HG02678 (cell line): ENCODE results near the gene TNK2.
"Not testable (repeated sequence)": the region's sequence is repeated elsewhere in the genome, so short reads cannot be mapped to it uniquely, and the experiment has no call there.

ENCODE experiments used
- ATAC-seq: cut with Tn5 transposase; IDR thresholded peaks from one replicate; pipeline ENCODE4 v1.9.1; 2021; ENCODE audit warnings: mild to moderate bottlenecking, moderate library complexity; ENCODE audit not compliant: unreplicated experiment

Gene TNK2

DNA sequence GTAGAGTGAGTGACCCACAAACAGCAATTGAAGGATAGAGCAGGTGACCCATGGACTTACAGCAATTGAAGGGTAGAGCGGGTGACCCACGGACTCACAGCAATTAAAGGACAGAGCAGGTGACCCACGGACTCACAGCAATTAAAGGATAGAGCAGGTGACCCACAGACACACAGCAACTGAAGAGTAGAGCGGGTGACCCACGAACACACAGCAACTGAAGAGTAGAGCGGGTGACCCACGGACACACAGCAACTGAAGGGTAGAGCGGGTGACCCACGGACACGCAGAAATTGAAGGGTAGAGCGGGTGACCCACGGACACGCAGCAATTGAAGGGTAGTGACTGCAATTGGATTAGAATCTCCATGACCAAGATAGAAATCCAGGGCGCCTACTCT, 9.8 kb upstream of the TNK2 start:
- ATAC-seq, result no peak

- ATAC-seq, result no peak
These were observed 8.6 kb upstream of the TNK2 start for GRCh38 chr3:195916991-195917390.

DNA sequence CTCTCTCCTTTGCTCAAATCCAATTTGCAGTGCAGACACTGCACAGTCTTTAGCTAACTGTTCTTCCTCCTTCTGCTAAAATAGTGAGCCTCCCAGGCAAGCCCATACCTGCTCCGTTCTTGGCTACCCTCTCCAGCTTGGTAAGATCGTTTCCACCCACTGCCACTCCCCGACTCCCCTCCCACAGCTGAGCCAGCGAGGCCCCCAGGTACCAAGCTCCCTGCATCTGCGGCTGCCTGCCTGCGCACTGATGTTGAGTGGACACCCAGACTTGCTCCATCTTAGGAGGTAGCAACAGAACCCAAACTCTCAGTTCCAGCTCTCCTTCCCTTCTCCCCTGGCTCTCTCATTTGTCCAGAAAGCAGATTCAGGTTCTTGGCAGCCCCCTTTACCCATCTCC, 7.9 kb upstream of the TNK2 start:
- no peak for ATAC-seq

GRCh38 chr3:195914648-195915473, 6.5 kb upstream of the TNK2 start:
- ATAC-seq, result peak; percentile 91

DNA sequence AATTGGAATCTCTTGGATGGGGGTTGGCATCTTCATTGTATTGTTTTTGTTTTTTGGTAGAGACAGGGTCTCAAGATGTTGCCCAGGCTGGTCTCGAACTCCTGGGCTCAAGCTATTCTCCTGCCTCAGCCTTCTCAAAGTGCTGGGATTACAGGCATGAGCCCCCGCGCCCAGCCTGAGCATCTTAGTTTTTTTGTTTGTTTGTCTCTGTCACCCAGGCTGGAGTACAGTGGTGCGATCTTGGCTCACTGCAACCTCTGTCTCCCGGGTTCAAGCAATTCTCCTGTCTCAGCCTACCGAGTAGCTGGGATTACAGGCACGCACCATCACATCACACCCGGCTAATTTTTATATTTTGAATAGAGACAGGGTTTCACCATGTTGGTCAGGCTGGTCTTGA, 5.8 kb upstream of the TNK2 start:
- not testable (repeated sequence) for ATAC-seq

GRCh38 chr3:195913382-195913781, 5.0 kb upstream of the TNK2 start:
- ATAC-seq, result no peak

DNA sequence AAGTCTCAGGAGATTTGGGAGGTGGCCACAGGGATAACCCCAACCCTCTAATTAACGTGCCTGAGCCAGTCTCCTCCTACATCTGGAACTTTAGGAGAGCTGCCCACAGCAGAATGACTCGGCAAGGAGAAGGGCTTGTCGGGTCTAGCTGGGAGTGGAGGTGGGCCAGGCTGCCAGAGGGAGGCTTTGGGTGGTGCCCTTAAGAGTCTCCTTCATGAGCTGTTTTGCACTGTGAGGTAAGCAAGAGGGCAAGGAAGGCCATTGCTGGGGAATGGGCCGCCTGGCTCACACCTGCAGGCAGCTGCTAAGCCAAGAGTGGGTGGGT, 3.6 kb upstream of the TNK2 start:
- no peak for ATAC-seq

DNA sequence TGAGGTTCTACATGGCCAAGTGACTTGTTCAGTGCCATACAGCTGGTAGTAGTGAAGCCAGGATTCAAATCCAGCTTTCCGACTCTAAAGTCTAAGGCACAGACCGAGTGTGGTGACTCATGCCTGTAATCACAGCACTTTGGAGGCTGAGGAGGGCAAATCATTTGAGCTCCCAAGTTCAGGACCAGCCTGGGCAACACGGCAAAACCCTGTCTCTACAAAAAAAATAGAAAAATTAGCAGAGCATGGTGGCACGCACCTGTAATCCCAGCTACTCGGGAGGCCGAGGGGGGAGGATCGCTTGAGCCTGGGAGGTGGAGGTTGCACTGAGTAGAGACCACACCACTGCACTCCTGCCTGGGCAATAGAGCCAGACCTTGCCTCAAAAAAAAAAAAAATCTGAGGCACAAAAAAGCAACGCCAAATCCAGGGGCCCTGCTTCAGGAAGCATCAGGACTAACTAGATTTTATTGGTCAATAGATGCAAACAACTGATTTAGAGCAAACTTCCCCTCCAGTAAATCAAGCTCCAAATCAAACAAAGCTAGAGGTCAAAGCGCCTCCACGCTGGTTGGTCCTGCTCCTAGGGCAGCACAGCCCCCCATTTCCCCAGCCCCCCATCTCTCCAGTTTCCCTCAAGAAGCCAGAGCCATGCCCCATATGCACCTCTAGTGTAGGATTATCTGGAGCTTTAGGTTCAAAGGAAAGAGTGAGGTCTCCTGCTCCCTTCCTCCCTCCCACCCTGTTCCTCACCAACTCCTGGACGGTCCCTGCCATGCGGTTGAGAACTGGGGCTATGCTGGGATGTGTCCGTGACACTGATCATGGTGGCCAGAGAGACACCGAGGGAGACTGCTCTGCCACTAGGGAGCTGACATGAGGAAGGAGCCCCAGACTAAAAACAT, 2.9 kb upstream of the TNK2 start:
- no peak for ATAC-seq

DNA sequence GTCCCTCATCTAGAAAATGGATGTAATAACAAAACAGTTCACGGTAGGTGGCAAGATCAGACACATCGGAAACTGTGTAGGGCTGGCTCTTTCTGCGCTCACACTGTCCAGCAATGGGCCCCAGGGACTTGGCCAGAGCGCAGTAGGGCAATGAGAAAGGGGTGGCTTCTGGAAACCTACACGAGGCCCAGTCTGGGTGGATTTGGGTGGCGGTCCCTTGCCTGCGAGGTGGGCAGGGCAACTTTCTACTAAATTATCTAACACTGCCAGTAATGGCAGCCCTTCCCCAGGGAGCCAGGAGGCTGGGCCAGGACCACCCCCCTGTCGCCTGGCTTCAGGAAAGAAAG, 2.1 kb upstream of the TNK2 start:
- ATAC-seq, result no peak

DNA sequence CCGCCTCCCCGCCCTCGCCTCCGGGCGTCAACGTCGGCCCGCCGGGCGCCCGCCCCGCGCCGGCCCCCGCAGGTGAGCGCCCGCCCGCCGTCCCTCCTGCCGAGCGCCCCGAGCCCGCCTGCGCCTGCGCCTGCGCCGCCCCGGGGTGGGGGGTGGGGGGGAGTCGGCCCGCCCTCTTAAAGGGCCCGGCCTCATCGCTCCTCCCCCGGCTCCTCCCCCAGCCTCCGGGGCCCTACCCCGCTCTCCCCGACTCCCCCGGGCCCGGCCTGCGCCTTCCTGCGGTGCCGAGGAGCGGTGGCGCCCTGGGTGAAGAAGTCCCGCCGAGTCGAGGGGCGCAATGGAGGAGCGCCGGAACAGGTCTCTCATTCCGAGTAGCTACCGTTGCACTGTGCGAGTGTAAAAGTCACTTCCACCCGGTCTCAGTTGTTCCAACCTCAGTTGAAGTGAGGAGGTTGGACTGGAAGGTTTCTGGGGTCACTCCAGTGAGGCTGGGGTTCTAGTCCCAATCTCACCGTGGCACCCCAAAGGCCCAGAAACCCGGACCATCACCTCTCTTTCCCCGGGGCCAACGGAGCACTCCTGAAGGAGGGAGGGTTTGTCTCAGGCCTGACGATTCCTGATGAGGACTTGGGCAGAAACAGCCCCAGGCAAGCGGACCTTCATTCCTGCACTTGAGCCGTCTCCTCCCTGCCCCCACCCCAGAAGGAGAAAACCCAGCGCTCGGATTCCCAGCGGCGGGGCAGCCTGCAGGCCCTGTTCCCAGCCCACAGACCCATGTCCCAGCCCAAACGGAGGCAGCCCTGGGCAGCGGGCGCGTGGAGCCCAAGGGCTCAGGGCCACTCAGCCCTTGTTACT, 1.5 kb upstream of the TNK2 start:
- peak; percentile 46 for ATAC-seq

GRCh38 chr3:195908694-195909581, 587 bp upstream of the TNK2 start:
- peak; percentile 26 for ATAC-seq

GRCh38 chr3:195907684-195907933, 742 bp downstream of the TNK2 start:
- peak; percentile 19 for ATAC-seq

DNA sequence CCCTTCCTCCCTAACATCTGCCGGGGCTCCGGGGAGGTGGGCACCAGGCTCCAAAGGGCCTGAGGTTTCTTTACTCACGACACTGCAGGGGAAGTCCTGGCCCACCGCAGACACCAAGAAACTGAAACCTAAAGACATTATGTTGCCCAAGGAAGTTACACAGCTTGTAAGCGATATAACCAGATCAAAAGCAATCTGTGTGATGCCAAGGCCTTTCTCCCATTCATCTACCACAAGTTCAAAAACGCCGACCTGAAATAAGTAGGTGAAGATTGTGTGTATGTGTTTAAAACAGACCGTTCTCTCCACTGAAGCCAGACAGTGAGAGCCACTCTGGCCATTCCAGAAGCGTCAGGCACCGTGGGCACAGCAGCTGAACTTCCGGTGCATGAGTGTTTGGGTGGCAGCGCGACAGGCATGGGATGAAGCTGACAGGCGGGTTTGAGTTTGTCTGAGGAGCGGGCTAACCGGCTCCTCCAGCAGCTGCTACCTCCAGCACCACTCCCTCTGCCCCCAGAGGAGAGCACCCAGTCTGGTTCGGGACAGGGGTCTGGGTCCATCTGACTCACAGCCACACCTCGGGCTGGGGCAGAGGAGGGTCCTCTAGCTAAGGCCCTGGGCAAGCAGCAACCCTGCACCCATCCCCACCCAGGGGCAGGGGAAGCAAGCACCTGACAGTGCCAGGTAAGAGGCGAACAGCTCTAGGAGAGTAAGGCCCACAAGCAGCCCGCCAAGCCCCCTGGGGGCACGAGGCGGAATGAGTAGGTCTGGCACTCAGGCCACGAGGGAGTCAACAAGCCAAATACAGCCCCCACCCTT, 1.3 kb downstream of the TNK2 start:
- ATAC-seq, result peak; percentile 28

DNA sequence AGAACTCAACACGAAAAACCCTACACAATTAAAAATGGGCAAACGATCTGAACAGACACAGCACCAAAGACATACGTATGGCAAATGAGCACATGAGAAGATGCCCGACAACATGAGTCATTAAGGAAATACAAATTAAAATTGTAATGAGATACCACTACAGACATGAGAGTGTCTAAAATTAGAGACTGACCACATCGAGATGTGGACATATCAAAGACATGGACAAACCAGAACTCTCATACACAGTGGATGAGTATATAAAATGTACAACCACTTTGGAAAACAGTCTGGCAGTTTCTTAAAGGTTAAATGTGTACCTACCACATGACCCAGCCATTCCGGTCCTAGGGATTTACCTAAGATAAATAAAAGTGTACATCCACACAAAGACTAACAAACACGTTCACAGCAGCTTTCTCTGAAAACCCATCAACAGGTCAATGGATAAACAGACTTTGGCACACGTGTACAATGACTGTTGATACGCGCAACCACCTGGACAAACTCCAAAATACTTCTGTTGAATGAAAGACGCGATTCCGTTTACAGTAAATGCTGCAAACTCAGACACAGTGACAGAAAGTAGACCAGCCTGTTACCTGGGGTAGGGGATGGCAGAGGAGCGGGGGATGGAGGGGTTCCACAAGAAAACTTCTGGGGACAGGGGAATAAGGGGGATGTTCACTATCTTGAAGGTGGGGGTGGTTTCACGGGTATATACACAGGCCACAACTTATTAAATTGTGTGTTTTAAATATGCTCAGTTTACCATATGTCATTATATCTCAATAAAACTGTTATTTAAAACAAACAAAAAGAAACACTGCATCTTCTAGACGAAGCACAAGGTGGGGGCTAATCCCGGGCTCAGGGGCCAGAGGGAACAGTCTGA, 2.1 kb downstream of the TNK2 start:
- no peak for ATAC-seq

- ATAC-seq, result no peak
These were observed 4.0 kb downstream of the TNK2 start for GRCh38 chr3:195904368-195904767.

- ATAC-seq, result no peak
These were observed 4.4 kb downstream of the TNK2 start for GRCh38 chr3:195903950-195904290.

GRCh38 chr3:195902634-195903033, 5.7 kb downstream of the TNK2 start:
- ATAC-seq, result not testable (repeated sequence)

DNA sequence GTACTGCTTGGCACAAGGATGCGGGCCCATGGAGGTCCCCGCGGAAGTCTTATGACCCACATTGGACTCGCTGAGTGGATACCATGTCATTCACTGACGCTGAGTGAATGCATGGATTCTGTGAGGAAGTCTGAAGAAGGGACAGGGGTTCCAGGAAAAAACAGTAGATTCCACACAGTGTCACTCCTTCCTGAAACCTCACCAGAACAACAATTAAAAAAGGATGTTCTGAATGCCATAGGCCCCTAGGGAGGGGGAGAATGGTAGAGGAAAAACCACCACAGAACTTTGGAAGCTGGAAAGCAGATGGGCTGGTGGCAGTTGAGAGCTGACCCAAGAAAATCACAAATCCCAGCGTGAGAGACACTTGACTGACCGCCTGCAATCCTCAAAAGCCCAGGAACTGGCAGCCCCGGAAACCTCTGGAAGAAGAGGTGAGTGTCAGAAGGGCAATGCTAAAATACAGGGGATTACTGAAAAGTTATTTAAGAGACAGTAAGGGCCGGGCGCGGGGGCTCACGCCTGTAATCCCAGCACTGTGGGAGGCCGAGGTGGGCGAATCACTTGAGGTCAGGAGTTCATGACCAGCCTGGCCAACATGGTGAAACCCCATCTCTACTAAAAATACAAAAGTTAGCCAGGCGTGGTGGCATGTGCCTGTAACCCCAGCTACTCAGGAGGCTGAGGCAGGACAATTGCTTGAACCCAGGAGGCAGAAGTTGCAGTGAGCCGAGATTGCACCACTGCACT, 6.3 kb downstream of the TNK2 start:
- not testable (repeated sequence) for ATAC-seq
